B cell (primary cell): Measurements from ENCODE around the gene ZBTB6. TPM values are rescaled to one million over a fixed set of nuclear protein-coding genes. Genes with fewer than 3 reads are reported as not detected.

Source experiments
- ATAC-seq: fragments of 200-7000 bp; cut with Tn5 transposase; one replicate; pipeline ENCODE4 v1.10.0; 2021; ENCODE audit warnings: low read depth, mild to moderate bottlenecking, moderate number of reproducible peaks, moderate library complexity
- CTCF ChIA-PET: fragments of 350-600 bp; sonication (Branson Sonifier 250); formaldehyde crosslinking; loops from one replicate; lab custom pipeline; 2021; ENCODE audit warnings: antibody characterized with exemption, inconsistent platforms; lab: Charles Lee
- POLR2A ChIA-PET: fragments of 350-600 bp; sonication (Branson Sonifier 250); formaldehyde crosslinking; loops from one replicate; lab custom pipeline; 2021; ENCODE audit warnings: antibody characterized with exemption; lab: Charles Lee
- DNase-seq: peaks from one replicate; pipeline ENCODE4 v3.0.0; 2013
- H2AFZ ChIP-seq: 2 replicates; pipeline ENCODE4 v1.6.1; 2012; ENCODE audit warnings: mild to moderate bottlenecking, low read depth, low read length; ENCODE audit not compliant: insufficient read depth, poor library complexity, severe bottlenecking
- H3K27ac ChIP-seq, 2 donors: 1 replicate in 1 of 2; 2 replicates in 1 of 2; pipeline ENCODE4 v1.5.1; 2012 to 2013; ENCODE audit warnings: low read length in 2 of 2, mild to moderate bottlenecking in 2 of 2, moderate library complexity in 1 of 2
- H3K27me3 ChIP-seq, 4 experiments: fragments of 200-600 bp in 1 of 4; sonication (generic) in 1 of 4; replicated peaks in 1 of 4; 1 replicate in 2 of 4; 2 replicates in 2 of 4; pipeline versions ENCODE4 v1.6.1 to v1.7.0; 2013 to 2016; ENCODE audit warnings: low read length in 3 of 4, mild to moderate bottlenecking in 2 of 4, mixed read lengths in 1 of 4, moderate library complexity in 1 of 4; ENCODE audit not compliant: insufficient read depth in 4 of 4, control insufficient read depth in 3 of 4; ENCODE audit errors: control extremely low read depth in 1 of 4
- H3K36me3 ChIP-seq, 2 experiments: replicated peaks in 1 of 2; 1 replicate in 1 of 2; 2 replicates in 1 of 2; pipeline versions ENCODE4 v1.6.1 to v1.7.1; 2013; ENCODE audit warnings: low read length in 1 of 2; ENCODE audit not compliant: insufficient read depth in 2 of 2, control insufficient read depth in 1 of 2; ENCODE audit errors: control extremely low read depth in 1 of 2, extremely low read depth in 1 of 2
- H3K4me1 ChIP-seq, 2 donors: fragments of 200-600 bp in 1 of 2; sonication (generic) in 1 of 2; 1 replicate in 1 of 2; 2 replicates in 1 of 2; pipeline versions ENCODE4 v1.5.1 to v1.6.1; 2013 to 2017; ENCODE audit warnings: low read length in 2 of 2; ENCODE audit not compliant: control insufficient read depth in 2 of 2, insufficient read depth in 2 of 2
- H3K4me2 ChIP-seq: replicated peaks from 2 replicates; pipeline ENCODE3; 2012; ENCODE audit warnings: mild to moderate bottlenecking, low read depth, low read length; ENCODE audit not compliant: poor library complexity, severe bottlenecking
- H3K4me3 ChIP-seq, 5 experiments: fragments of 200-600 bp in 1 of 5; sonication (generic) in 1 of 5; 1 replicate in 3 of 5; 2 replicates in 2 of 5; pipeline versions ENCODE4 v1.5.1 to v1.7.0; 2011 to 2016; ENCODE audit warnings: low read length in 4 of 5, mild to moderate bottlenecking in 4 of 5, low read depth in 2 of 5, control low read depth in 1 of 5, moderate library complexity in 1 of 5; ENCODE audit not compliant: insufficient read depth in 1 of 5; ENCODE audit errors: control extremely low read depth in 1 of 5, extremely low read depth in 1 of 5
- H3K79me2 ChIP-seq: fragments of 200-600 bp; sonication (generic); one replicate; pipeline ENCODE4 v1.6.0; 2016; ENCODE audit warnings: low read length; ENCODE audit not compliant: control insufficient read depth, insufficient read depth
- H3K9ac ChIP-seq: fragments of 200-600 bp; sonication (generic); 2 replicates; pipeline ENCODE4 v1.6.1; 2017; ENCODE audit warnings: mild to moderate bottlenecking, low read length, moderate library complexity
- H3K9me3 ChIP-seq, 3 donors: one replicate each; pipeline versions ENCODE4 v1.6.1 to v1.7.1; 2013; ENCODE audit warnings: low read length in 2 of 3; ENCODE audit not compliant: control insufficient read depth in 2 of 3, insufficient read depth in 1 of 3; ENCODE audit errors: control extremely low read depth in 1 of 3
- H4K20me1 ChIP-seq: 2 replicates; pipeline ENCODE4 v1.6.0; 2012; ENCODE audit warnings: mild to moderate bottlenecking, low read length; ENCODE audit not compliant: insufficient read depth, control insufficient read depth, poor library complexity, severe bottlenecking
- H3K27ac Mint-ChIP-seq: one replicate; pipeline ENCODE4 v1.8.0; 2021; ENCODE audit warnings: mixed read lengths
- H3K27me3 Mint-ChIP-seq: one replicate; pipeline ENCODE4 v1.8.0; 2021; ENCODE audit warnings: mixed read lengths
- H3K4me1 Mint-ChIP-seq: one replicate; pipeline ENCODE4 v1.8.0; 2021; ENCODE audit warnings: mixed read lengths
- H3K4me3 Mint-ChIP-seq: one replicate; pipeline ENCODE4 v1.8.0; 2021; ENCODE audit warnings: mixed read lengths
- H3K9me3 Mint-ChIP-seq: one replicate; pipeline ENCODE4 v1.8.0; 2022; ENCODE audit warnings: mixed read lengths; ENCODE audit not compliant: insufficient read depth
- EZH2 ChIP-seq: IDR thresholded peaks from 2 replicates; pipeline ENCODE4 v1.6.1; 2012; ENCODE audit warnings: borderline replicate concordance, low read depth, mild to moderate bottlenecking, moderate library complexity, low read length; ENCODE audit not compliant: insufficient read depth, poor library complexity, severe bottlenecking
- WGBS: methylation state at CpG from one replicate; pipeline ENCODE4 v1.1.5; 2013; ENCODE audit warnings: missing lambda C conversion rate; ENCODE audit not compliant: insufficient coverage; 5-methylcytosine and 5-hydroxymethylcytosine counted together
- intact Hi-C: fragments of 100-400 bp; cut with micrococcal nuclease; formaldehyde crosslinking; loops from one replicate; pipeline ENCODE4 v1.10.0; 2022
- polyA plus RNA-seq: library from polyadenylated mRNA; depleted of rRNA; stranded (reverse); fragments of >200 nt; gene quantifications from 2 replicates; pipeline ENCODE4 v1.2.3, GENCODE V29; 2012
- total RNA-seq, 2 donors: library from RNA; stranded (reverse); fragments of 120-200 nt in 1 of 2; gene quantifications; 1 replicate in 1 of 2; 2 replicates in 1 of 2; pipeline versions ENCODE4 v1.2.3 to v1.2.4, GENCODE V29; 2013 to 2022
- TF ChIP-seq, protein P1 (sequence below): fragments of 200-600 bp; IDR thresholded peaks from one replicate; pipeline ENCODE4 v1.8.0; 2022; ENCODE audit warnings: antibody characterized with exemption, mild to moderate bottlenecking

Gene ZBTB6
- total and polyA plus RNA-seq, 2 donors (not counting 1 experiment from before 2014, with no cell fraction given) = 1.3 to 19.9 TPM

DNA sequence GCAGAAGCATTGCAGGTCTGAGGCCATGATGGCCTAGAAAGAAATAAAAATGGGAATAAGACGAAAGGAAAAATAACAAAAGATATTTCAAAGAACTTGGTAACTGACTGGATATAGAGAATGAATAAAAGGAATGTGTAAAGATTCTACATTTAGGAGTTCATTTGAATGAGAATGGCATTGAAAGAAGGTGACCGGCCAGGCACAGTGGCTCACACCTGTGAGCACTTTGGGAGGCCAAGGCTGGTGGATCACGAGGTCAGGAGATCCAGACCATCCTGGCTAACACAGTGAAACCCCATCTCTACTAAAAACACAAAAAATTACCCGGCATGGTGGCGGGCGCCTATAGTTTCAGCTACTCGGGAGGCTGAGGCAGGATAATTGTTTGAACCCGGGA, 9.6 kb upstream of the ZBTB6 start:
- peaks cover 17% of the 10 kb centered on the region for H3K4me1 Mint-ChIP-seq
- no peak for ATAC-seq
- no peaks in the 10 kb centered on the region for H3K9me3 Mint-ChIP-seq
- Histone ChIP-seq H2AFZ (no peak overlapping the region), H3K36me3 (peaks cover 3 to 23% of the 10 kb centered on the region in 2 experiments), H3K9ac (no peak overlapping the region), H3K4me3 (no peak overlapping the region), H3K27me3 (no peaks in the 10 kb centered on the region), H4K20me1 (no peaks in the 10 kb centered on the region), H3K27ac (no peak overlapping the region), H3K9me3 (no peaks in the 10 kb centered on the region), H3K4me1 (peaks cover 11 to 12% of the 10 kb centered on the region in 2 donors), H3K79me2 (peaks cover 25% of the 10 kb centered on the region), H3K4me2 (no peak overlapping the region)
- TF ChIP-seq, protein P1, sequence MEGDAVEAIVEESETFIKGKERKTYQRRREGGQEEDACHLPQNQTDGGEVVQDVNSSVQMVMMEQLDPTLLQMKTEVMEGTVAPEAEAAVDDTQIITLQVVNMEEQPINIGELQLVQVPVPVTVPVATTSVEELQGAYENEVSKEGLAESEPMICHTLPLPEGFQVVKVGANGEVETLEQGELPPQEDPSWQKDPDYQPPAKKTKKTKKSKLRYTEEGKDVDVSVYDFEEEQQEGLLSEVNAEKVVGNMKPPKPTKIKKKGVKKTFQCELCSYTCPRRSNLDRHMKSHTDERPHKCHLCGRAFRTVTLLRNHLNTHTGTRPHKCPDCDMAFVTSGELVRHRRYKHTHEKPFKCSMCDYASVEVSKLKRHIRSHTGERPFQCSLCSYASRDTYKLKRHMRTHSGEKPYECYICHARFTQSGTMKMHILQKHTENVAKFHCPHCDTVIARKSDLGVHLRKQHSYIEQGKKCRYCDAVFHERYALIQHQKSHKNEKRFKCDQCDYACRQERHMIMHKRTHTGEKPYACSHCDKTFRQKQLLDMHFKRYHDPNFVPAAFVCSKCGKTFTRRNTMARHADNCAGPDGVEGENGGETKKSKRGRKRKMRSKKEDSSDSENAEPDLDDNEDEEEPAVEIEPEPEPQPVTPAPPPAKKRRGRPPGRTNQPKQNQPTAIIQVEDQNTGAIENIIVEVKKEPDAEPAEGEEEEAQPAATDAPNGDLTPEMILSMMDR = no peak
- TF ChIP-seq EZH2 = no peak
- DNase-seq = no peak
- H3K27ac Mint-ChIP-seq = no peak overlapping the region
- no peak overlapping the region for H3K4me3 Mint-ChIP-seq
- POLR2A ChIA-PET = no interaction called here
- CTCF ChIA-PET = no interaction called here
- no peaks in the 10 kb centered on the region for H3K27me3 Mint-ChIP-seq
- 100% methylated on average over 2 of the region's 8 CpGs for WGBS
- intact Hi-C loops = no loop called here

DNA sequence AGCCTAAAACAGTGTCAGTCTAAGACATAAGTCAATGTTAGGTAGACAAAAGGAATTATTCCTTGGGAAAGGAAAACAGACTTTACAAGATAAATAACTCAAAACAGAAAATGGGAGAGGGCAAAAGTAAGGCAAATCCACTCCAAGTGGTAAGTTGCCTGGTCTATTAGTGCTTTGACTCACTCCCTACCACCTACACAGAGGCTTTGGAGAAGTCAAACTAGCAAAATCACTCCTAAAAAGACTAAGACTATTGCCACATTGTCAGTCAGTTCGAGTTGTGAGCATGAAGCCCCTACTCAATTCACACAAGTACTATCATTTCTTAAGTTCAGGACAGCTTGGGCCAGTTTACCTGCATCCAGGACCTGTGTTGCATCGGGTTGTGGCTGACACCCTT, 5.2 kb upstream of the ZBTB6 start:
- H4K20me1 ChIP-seq = no peaks in the 10 kb centered on the region
- no peak overlapping the region for H3K9ac ChIP-seq
- H3K36me3 ChIP-seq = peaks cover 4 to 20% of the 10 kb centered on the region in 2 experiments
- ChIA-PET CTCF (no interaction called here), POLR2A (no interaction called here)
- Mint-ChIP-seq H3K9me3 (no peaks in the 10 kb centered on the region), H3K4me1 (peaks cover 7% of the 10 kb centered on the region), H3K27me3 (no peaks in the 10 kb centered on the region), H3K27ac (no peak overlapping the region), H3K4me3 (no peak overlapping the region)
- H3K9me3 ChIP-seq = no peaks in the 10 kb centered on the region
- TF ChIP-seq, protein P1 = no peak
- no peak for TF ChIP-seq EZH2
- 83% methylated on average over 1 of the region's 2 CpGs for WGBS
- no peaks in the 10 kb centered on the region for H3K27me3 ChIP-seq
- DNase-seq = no peak
- H2AFZ ChIP-seq = no peak overlapping the region
- H3K79me2 ChIP-seq = peaks cover 14% of the 10 kb centered on the region
- intact Hi-C loops = no loop called here
- no peak for ATAC-seq
- peaks cover 2 to 4% of the 10 kb centered on the region in 2 donors for H3K4me1 ChIP-seq
- no peak overlapping the region for H3K27ac ChIP-seq
- H3K4me2 ChIP-seq = no peak overlapping the region
- no peak overlapping the region for H3K4me3 ChIP-seq
